SW 1271 (cell line): Measurements from ENCODE around the gene GRID1.

Experiments
- DNase-seq, 2 experiments: peaks; one replicate each; lab custom pipeline; 2025; lab: John Stamatoyannopoulos, UW

The GRID1 gene

DNA sequence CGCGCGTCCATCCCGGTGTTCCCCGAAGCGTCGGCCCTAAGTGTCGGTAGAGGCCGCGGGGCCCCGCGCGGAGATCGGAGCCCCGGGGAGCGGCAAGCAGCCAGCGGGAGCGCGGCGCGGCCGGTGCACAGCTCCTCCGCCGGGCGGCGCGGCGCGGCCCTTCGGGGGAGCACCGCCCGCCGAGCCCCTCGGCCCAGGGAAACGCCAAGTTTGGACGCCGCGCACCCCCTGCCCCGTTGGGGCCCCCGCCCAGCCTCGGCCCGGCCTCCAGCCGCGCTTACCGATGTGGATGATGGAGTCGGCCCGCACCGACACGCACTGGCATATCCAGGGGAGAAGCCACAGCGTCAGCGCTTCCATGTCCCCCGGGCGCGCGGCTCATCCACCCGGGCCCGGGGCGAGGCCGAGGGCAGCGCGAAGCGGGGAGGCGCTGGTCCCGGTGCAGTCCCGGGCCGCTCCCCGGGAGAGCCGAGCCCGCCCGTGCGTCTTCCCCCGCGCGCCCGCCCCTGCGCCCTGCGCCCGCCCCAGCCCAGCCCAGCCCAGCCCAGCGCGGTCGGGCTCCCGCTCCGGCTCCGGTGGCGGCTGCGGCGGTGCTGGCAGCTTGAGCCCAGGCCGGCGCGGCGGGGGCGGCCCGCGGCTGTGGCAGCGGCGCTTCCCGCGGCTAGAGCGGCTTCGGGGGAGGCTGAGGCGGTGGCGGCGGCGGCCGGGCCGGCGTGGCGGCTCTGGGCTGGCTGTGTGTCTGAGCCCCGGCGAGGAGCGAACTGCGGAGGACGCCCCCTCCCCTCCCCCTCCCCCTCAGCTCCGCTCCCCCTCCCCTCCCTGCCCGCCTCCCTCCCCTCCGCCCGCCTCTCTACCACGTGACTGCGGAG is at the start of gene GRID1:
Gene GRID1 (minus strand): TSS at position 763 of the 869 bp plus-strand sequence.
- no peak for DNase-seq

DNA sequence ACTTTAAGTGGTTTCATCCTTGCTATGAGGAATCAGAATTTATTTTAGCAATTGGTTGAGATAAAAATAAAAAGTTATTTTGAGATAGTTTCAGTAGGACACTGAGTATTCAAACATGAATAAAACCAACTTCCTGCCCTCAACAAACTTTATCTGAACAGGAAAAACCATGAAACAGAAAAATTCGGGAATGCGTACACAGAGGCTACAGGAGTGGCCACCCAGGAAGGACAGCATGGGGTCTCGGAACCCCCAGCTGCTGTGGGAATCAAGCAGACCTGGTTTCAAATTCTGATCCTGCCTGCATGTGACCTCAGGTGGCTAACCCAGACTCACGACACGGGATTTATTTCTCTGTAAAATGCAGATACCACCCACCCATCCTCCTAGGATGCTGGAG is 49.0 kb upstream of the GRID1 start:
- DNase-seq: no peak

DNA sequence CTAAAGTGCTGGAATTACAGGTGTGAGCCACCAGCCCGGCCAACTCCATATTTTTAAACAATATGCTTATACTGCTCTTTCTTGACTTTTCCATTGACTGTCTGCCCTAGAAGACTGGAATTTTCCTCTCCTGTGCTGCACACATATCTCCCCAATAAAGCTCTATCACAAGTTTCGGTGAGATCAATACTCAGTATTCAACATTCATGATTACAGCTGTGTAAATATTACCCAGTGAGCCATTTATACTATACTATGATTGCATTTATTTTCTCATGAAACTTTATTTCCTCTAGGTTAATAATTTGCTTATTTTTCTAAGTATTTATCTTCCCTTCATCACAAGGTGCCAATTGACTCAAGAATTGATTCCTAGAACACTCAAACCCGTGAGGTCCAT is 48.5 kb upstream of the GRID1 start:
- no peak for DNase-seq

DNA sequence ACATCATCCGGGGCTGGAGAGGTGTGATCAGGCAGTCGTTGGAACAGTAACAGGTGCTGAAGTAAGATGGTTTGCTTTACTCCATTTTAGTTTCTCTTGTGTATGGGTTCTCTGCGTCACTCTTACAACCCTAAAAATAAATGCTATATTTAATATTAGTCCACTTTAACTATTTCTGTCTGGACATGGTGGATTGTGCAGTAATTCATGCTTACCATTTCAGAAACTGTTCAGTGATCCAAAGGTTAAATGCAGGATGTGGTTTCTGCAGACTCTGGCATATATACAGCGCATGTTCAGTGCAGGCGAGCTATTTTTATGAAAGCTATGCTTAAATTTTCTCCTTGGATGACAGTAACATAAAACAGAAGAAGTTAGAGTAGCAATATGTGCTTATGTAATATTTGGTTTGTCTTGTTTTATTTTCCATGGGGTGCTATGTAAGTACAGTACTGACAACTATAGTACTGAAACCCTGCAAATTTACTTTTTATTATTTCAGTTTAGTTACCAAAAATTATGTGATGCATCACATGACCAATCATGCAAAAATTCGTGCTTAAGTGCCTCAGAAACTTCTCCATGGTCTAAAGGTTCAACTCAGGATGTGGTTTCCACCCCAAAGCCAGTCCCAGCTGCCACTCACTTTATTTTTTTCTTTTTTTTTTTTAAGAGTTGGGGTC is 46.6 kb upstream of the GRID1 start:
- no peak for DNase-seq

DNA sequence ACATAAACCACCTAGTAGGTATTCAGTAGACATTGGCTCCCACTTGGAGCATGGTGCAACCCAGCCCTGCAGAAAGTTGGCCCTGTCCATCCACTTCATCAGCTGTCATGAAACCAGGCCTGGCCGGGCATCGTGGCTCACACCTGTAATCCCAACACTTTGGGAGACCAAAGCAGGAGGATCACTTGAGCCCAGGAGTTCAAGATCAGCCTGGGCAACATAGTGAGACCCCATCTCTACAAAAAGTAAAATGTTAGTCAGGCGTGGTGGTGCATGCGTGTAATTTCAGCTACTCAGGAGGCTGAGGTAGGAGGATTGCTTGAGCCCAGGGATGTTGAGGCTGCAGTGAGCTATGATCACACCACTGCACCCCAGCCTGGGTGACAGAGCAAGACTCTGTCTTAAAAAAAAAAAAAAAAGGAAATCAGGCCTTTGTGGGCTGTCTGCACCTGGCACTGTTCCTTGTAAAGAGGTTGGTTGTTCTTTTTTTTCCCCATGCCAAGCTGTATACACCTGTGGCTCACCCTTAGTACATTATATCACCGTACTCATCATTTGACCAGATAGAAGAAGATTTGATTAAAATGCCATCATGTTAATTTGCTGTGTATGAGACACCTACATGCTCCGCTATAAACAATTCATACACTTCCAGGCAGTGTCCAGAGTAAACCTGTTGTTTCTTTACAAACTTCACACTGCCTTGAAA is 45.4 kb upstream of the GRID1 start:
- DNase-seq: no peak

DNA sequence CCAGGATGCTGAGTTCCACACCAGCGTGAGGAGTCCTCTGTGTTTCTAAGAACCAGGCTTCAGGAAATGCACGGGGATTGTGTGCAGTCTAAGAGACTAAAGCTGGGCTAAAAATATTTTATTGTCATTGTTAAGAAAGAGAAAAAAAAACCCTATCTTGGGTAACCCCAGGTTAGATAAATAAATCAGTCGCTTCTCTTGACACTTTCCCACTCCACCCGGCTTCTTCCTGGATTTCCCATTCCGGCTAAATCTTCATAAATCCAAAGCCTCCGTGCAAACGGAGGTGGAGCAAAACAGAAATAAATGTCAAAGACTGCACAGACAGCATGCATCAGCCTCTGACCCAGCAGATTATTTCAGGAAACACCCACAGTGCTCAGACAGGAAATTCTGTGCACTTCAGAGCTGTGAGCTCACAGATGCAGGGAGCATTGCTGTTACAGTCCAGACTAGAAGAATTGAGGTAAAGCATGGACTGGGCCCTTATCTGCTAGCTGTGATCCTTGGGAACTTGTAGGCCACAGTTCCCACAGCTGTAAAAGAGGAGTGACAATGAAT is 44.8 kb upstream of the GRID1 start:
- DNase-seq: no peak

DNA sequence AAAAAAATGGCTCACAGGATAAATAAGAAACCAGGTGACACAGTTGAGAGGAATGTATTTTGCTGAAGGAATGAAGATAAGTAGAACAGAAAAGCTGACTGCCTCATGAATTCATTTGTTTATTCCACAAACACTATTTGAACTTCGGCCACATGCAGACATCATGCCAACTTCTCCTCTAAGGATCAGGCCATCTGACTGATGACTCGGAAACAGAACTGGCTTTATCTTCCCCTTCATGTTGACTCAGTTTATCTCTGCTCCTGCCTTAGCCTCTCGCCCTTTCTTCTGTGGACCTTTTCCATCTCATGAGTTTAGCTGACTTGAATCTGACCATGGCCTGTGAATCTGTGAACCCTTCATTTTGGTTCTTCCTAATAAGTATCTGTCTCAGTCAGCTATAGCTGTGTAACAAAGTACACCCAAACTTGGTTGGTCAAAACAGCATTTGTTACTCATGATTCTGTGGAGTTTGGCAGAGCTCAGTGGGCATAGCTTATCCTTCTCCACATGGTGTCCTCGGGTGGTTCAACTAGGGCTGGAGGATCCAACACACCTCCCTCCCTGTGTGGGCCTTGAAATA is 44.0 kb upstream of the GRID1 start:
- peak in 1 of 2 experiments; percentile 5 for DNase-seq

DNA sequence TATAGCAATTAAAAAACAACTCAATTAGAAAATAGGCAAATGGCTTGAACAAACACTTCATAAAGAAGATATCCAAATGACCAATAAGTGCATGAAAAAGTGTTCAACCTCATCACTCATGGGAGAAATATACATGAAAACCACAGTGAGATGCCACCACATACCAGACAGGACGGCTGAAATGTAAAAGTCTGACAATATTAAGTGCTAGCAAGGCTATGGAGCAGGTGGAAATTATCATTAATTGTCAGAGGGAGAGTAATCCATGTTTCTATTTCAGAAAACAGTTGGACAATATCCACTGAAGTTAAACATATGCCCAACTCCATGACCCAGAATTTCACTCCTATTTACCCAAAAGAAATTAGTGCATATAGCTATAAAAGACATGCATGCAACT is 42.6 kb upstream of the GRID1 start:
- DNase-seq: no peak

DNA sequence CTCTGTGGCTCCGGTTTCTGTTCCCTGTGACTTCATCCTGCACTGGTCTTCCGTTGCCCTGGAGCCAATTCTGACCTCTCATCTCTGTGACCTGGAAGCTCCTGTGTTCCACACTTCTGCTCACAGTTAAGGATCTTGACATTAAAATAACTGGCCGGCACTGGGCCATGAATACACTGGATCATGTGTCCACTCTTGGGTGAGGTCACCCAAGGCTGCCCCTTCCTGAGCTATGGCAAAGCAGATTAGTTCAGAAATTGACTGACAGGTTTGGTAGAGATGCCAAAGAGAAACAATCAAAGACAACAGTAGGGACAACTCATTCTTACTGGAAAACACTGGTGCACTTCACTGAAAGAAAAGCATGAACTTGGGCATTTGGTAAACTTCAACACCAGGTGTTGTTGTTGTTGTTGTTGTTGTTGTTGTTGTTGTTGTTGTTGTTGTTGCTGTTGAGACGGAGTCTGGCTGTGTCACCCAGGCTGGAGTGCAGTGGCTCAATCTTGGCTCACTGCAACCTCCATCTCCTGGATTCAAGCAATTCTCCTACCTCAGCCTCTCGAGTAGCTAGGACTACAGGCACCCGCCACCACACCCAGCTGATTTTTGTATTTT is 36.7 kb upstream of the GRID1 start:
- DNase-seq: no peak

DNA sequence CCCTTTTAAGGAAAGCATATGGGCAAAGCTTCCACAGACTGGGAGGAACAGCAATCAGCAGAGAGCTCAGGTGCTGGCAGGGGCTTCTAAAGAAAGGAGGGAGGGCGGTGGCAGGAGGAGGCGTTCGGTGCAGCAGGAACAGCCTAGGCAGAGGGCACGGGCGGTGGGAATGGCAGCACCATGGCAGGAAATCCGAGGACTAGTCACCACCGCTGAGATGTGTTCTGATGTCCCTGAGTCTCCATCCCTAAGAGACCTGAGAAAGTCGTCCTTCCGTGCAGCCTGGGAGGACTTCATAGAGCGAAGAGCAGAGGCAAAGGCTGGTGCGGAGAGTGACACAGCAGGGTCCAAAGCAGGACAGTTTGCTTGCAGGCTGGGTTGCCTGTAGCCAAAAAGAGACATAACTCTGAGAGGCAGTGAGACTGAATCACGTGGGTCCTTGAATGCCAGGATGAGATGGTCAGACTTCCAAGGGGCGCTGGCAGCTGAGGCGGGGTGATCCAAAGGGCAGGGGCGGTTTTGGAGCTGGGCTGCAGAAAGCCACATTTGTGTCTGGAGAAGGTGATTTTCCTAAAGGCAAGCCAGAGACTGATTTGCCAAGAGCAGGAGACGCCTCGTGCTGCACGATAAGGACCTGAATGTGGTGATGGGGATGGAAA is 35.8 kb upstream of the GRID1 start:
- no peak for DNase-seq

DNA sequence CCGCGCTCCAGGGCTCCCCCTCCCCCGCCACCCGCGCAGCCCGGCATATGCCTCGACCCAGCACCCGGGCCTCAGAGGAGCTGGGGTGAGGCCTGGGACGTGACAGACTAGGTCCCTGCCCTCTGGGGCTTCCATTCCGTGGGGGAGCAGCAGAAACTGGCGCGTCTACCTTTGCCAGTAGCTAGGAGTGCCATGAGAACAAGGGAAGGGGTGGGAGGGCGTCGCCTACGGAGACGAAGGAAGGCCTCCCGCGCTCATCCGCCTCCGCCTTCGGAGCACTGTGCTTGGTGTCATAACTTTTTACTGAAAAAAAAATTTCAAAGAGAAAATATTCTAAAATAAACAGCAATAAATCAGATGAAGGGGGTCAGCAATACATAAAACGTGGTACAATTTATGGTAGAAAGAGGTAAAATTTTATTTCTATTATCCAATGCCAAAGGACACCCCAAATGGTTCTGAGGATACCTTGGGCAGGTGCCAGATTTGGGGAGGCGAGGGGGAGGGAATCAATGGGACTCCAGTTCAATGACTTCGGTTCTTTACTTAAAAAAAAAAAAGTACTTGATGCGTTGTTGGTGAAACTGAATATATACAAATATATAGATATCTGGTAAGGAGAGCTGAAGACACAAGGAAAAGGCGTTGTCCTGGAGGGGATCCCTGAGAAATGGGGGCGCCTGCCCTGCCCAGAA is 35.1 kb upstream of the GRID1 start:
- DNase-seq: no peak

DNA sequence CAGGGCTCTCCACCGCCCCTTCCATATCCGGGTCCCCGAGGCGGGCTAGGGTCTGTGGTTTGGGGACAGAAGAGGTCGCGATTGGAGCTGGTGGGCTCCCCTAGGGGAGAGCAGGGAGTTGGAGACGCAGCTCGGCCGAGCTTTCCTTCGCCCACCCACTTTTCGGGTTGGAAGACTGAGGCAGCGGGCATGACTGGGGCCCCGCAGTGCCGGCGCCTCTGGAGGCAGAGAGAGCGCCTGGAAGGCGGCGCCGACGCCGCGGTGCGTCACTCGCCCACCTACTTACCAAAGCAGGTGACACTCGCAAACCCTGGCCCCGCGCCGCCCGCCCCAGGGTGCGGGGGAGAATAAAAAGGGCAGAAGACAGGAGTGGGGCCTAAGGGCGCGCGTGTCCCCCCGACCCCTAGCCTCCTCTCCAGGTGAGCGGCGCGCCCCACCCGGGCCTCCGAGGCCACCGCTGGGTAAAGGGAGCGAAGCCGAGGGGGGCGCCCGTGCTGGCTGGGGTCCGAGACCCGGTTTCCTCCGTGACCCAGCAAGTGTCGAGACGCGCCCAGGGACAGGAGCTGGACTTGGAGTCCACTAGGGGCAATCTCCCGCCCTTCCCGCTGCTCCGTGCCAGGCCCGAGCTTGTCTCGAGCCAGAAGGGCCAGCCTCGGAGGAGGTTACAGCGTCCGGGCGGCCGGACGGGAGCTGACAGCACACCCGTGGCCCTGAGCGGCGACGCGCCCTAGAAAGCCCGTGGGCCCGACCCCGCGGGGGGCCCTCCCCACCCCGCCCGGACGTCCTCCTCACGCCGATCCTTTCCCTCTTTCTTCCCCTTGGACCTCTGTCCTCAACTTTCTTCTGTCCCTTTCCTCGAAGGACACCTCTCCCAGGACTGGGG is 34.4 kb upstream of the GRID1 start:
- DNase-seq: peak in 1 of 2 experiments; percentile 20

DNA sequence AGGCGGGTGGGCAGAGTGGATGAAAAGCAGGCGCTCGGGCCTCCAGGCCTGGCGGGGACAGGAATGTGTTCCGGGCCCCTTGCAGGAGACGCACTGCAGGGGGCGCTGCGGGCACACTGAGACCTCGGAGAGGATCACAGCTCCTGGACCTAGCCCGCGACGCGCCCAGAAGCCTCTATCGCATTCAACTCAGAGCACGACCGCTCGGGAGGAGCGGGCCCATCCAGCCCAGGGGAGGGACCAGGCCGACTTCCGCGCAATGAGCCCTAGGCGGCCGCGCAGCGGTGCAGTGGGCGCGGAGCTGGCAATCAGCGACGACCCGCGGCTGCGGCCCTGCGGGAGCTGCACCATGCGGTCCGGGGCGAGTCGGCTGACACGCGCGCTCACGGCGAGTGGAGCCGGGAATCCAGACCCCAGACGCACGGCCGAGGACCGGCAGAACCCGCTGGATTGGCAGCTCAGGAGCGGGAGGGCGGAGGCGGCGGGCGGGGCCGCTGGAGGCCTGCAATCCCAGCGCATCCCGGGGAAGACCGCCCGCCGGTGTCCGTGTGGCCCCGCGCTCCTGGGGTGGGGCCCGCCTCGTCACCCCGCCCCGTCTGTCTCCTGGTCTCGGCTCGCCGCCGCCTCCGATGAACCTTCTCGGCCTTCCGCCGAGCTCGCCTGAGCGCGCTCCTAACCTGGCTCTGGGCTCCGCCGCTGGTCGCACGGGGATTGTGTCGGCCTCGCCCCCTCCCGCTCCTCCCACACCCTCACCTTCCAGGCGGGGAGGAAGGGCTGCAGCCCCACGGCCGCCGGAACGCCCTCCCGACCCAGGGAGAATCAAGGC is 33.5 kb upstream of the GRID1 start:
- DNase-seq: peak; percentile 80 to 84

DNA sequence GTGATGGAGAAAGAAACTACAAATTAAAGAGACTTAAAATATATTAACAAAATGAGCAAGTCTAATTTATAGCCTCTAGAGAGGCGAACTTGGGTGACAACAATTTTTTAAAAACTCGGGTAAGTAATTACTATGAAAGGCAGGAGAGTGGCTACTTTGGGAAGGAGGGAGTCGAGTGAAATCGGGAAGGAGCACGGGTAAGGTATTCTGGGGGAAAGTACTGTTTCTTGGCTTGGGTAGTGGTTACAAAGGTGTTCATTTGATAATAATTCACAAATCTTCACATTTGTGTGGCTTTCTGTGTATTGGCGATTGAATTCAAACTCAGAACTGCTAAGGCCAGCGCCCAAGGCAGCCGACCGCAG is 32.9 kb upstream of the GRID1 start:
- DNase-seq: no peak

DNA sequence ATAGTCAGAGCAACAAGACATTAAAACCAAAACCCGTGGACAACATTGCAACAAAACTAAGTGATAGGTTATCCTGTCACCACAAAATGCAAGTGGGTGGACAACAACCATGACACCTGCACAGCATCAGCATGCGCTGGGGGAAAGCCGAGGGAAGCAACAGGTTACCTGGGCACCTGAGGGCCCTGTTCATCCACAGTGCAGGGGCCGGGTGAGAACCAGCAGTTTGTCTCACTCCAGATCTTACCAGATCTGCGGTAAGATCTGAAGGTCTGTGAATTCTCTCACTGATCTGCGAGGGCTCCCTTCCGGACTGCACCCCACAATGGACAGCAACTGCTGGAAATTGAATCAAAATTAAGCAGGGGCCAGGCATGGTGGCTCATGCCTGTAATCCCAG is 30.5 kb upstream of the GRID1 start:
- no peak for DNase-seq

DNA sequence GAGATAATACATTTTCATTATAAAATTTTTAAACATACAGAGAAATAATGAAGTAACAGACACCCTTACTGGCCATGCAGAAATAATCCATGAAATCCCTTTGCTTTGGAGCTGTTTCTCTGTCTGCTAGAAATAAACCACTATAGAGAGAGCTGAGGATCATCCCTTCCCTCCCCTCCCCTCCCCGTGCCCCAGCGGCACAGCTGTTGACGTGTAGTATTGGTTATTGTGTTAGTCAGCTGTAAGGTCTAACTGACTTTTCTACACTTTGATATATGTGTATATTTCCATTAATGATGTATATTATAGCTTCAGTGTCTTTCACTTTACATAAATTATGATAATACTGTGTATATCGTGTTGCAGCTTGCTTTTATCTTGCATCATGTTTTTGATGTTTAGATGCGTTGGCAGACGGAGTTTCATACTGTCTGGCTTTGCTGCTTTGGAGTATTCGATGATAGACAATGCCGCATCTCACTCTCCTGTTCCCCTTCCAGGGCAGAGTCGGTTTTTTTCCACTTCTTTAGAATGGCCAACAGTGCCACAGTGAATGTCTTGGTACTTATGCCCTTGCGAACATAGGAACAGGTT is 27.4 kb upstream of the GRID1 start:
- no peak for DNase-seq

DNA sequence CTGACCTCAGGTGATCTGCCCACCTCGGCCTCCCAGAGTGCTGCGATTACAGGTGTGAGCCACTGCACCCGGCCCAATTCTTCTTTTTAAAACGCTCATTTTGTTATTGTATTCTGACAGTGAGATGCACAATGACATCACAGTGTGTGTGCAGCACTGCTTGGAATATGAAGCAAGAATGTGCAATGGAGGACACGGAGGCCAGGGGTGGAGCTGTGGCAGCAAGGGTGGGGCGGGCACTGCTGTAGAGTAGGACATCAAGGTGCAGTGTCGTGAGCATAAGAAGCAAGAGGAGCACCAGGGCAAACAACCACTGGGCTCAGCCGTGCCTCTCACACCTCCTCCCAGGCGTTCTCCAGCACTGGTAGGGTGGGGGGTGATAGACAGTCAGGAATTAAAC is 26.8 kb upstream of the GRID1 start:
- DNase-seq: no peak

DNA sequence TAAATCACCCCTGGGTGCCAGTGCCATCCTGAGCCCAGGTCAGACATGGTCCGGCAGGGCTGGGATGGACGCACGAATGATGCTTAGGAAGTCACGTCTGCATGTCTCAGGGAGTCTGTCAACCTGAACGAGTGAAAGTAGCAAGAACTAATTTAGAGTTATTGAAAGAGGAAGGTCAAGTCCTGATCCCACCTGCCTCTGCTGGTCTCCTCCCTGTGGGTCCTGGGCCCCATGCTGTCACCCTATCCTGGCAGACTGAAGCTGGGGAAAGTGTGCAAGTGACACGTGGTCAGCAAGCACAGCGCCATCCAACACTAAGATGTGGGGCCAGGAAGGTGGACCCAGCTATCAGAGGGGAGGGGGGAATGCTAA is 26.1 kb upstream of the GRID1 start:
- no peak for DNase-seq
